Left forelimb (tissue), 1 donor: ENCODE measurements around the gene SLC17A2.

Experiments used
- DNase-seq: peaks from one replicate; pipeline ENCODE4 v3.0.0-alpha.2; 2018; ENCODE audit warnings: low spot score

Gene SLC17A2, protein sequence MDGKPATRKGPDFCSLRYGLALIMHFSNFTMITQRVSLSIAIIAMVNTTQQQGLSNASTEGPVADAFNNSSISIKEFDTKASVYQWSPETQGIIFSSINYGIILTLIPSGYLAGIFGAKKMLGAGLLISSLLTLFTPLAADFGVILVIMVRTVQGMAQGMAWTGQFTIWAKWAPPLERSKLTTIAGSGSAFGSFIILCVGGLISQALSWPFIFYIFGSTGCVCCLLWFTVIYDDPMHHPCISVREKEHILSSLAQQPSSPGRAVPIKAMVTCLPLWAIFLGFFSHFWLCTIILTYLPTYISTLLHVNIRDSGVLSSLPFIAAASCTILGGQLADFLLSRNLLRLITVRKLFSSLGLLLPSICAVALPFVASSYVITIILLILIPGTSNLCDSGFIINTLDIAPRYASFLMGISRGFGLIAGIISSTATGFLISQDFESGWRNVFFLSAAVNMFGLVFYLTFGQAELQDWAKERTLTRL

DNA sequence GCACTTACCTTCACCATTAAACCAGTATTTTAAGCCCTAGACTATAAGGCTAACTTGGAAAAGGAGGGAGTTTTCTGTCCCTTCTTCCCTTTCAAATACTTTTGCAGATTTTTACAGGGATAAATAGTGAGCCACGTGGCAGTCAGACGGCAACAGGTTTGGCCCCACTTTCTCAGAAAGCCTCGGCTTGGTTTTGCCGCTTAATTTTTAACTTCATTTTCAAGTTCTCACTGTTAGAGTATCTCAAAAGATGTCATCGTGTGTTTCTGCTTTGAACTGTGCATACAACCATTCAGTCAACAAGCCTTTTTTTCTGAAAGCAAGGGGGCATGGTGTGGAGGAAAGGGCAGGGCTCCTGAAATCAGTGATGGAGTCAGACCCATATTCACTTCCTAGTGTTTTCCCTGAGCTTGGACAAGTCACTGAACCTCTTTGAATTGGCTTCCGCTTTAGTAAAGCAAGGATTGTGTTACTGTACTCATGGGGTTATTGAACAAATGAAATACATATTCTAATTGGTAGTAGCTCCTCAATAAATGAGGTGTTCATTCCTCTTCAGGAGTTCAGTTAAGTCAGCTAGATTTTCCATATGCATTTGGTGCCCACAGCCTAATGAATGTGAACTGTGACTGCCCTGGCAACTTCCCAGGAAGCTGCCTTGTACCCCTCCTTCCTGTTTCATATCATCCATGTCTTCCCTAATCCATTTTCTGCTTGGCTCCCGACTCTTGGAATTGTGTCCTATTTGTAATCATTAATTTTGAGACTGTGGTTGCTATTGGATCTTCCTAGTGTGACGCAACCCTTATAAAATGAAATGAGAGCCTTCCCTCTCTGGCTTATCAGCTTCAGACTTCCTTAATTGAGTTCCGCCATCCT lies at the start of gene SLC17A2:
TSS of gene SLC17A2 (minus strand) at position 160 of the 879 bp plus-strand sequence. CDS start 4,895 bp downstream, outside the sequence.
- DNase-seq, result no peak

DNA sequence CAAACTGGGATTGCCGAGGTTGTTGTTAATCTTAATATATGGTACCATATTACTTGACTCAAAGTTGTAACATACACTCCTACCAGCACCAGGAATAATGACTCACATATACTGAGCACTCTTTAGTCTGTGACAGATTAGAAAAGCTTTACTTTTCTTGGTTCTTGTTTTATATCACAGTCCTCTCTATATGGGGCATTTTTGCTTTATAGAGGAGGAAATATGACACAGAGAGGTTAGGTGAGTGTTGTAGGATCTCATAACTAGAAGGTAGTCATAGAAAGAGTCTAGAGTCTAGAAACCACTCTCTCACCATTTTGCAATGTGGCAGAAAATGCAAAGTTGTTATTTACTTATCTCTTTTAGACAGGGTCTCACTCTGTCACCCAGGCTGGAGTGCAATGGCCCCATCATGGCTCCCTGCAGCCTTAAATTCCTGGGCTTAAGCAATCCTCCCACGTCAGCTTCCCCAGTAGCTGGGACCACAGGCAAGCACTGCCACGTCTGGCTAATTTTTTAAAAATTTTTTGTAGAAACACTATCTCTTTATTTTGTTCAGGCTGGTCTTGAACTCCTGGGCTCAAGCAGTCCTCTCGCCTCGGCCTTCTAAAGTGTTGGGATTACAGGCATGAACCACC lies 45.6 kb upstream of the SLC17A2 start:
- DNase-seq, result no peak

DNA sequence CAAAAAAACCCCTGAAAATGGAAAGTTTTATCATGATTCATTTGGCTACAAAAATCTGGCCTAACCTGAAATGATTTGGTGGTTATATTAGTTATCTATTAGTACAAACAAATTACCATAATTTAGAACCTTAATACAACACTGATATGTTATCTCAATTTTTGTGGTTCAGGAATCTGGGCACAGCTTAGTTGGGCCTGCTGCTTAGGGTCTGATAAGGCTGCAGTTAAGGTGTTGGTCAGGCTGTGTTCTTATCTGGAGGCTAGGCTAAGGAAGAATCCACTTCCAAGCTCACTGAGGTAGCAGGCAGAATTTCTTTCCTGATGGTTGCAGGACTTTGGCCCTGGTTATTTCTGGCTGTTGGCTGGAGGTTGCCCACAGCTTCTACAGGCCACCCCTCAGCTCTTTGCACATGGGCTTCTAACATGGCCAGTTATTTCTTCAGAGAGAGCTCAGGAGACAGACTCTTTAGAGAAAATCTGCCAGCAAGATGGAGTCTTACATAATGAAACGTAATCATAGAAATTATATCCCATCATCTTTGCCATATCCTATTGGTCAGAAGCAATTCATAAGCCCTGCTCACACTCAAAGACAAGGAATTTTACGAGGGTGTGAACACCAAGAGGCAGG lies 43.5 kb upstream of the SLC17A2 start:
- DNase-seq, result no peak

DNA sequence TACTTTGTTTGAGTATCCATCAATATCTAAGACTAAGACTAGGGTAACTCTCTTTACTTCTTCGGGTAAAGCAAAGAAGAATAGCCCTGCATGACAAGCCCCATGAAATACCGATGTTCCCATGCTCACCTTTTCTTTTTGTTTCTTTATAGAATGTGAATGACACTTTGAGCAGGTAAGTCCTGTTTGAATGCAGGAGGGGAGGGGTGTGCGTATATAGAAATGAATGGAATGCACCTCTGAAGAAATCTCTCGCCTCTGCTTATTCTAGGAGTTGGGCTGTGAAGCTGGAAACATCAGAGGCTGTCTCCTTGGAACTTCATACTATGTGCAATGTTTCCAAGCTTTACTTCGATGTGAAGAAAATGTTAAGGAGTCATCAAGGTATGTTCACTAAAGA lies 42.4 kb upstream of the SLC17A2 start:
- no peak for DNase-seq

DNA sequence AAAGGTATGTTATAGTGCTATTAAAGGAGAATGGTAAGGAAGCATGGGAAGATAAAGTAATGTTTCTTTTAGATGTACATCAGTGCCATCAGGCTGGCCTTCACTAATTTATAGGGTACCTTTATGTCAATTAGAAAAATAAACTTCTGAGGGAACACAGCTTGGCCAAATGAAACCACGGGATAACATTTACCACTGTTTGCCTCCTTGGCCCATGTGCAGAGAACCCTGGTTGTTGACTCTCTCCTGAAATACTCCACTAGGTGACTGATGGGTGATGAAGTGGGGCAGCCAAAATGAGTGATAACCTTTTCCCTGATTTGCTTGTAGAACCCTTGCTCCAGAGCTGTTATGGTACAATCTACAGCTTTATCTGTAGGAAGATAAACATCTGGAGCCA lies 41.6 kb upstream of the SLC17A2 start:
- DNase-seq, result no peak

DNA sequence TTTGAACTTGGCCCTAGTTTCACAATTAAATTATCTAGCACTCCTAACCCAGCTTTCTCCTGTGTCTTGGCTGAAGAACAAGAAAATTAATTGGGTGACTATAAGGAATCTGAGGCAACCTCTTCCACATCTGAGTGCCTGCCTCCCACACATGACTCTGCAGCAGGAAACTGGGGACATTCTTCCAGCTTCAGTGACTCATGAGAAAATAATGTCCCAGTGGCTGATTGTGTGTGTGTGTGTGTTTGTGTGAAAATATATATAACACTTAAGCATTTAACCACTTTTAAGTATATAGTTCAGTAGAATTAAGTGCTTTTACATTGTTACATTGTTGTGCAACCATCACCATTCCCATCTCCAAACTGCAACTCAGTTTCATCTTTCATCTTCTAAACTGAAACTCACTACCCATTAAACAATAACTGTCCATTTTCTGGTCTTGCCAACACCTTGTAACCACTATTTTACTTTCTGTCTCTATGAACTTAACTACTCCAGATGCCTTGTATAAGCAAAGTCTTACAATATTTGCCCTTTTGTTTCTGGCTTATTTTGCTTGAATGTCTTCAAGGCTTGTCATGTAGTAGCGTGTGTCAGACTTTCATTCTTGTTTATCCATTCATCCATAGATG lies 40.8 kb upstream of the SLC17A2 start:
- DNase-seq, result no peak

DNA sequence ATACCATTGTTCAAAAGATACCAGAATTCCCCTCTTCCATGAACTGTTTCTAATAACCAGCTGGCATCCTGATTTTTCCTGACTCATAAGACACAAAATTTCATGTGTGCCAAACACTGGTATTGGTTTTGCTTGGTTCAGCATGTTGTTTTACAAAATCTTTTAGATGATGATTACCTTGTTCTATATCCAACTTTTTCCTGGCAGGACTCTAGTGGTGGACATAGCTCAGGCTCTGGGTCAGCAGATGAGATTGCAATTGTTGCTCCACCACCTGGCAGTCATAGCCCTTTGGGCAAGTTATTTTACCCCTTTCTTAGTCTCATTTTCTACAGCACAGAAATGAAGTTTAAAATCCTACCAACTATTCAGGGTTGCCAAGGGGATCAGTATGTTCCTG lies 38.3 kb upstream of the SLC17A2 start:
- no peak for DNase-seq

DNA sequence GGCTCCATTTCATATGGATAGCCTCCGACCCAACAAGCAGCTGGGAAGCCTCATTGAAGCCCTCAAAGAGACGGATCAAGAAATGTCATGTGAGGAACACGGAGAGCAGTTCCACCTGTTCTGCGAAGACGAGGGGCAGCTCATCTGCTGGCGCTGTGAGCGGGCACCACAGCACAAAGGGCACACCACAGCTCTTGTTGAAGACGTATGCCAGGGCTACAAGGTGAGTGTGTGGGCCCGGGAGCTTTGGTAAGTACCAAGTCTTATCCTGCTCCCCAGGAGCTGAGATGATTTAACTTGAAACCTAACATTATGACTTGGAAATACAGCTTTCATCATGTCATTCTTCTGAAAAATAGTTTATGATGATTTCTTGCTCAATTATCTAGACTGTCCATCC lies 36.2 kb upstream of the SLC17A2 start:
- DNase-seq, result no peak

DNA sequence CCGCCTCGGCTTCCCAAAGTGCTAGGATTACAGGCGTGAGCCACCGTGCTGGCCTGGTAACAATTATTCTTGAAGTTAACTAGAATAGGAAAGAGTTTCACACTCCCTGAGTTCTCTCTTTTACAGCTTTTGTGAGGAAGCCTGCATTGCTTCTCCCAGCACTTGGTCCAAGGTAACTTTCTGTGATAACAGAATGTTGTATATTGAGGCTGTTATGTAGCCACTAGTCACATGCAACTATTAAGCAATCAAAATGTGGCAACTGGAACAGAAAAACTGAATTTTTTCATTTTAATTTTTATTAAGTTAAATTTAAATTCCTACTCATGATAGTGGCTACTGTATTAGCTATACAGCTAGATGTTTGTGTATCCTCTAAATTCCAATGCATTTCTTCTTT lies 34.6 kb upstream of the SLC17A2 start:
- DNase-seq, result no peak

DNA sequence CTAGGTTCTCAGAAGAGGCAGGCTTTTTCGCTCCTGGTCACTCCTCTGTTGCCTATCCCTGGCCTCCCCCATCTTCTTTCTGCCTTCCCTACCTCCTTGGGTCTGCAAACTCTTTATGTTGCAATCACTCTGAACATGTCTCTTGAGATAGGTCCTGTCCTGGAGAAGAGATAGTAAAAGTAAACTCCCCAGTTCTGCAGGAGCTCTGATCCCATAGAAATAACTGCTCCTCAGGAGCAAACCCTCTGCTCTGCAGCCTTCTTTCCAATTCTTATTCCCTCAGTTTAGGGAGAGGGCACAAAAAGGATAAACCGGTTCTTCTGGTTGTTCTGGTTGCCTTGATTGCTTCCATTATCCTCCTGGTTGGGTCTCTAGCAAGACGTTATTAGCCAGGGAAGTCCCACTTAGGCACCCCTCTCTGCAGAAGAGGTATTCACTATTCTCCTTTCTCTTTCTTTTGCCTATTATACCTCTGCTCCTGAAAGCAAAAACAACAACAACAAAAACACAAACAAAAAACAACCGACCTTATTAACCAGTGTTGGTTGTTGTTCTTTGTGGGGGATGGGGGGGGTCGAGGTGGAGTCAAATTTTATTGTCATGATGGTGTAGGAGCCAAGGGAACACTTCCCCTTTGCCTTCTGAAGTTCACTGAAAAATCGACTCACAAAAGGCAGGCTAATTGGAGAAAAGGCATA lies 33.1 kb upstream of the SLC17A2 start:
- no peak for DNase-seq

DNA sequence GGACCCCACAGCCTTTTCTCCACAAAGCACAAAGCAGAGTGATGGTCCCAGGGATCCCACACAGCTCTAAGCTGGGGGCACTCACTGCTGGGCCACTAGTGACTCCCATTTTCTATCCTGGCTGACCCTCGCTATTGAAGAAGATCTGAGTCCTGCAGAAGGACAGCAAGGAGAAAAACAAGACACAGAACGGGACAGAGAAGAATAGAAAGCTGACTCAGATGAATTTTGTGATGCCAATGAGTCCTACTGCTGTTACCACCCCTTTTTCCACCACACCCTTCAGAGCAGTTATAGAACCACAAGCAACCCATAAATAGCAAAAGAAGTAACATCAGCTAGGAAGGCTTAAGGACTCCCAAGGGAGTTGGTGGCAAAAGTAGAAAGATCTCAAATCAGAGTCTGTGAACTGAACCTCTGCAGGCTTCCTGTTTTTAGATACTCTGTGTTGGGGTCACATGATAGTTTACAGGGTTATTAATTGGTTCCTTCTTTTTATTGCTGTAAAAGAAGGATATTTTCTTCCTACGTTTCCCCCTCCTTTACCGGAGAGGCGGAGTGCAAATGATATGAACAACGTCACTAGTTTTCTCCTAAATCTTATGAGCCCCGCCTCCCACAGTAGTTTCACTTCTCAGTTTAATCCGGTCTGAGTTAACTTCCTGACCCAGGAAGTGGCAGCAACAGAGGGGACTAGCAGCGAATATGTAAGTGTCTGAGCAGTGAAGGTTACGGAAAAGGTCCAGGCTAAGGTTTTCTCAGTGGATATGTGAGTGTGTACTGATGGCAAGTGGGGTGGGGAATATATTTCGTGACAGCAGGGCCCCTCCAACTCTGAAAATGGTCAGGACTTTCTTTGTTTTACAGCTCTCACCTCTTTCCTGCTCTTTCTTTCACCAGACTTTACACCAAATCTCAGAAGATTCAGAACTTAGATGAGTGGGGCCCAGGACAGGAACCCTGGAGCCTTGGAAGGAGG lies 31.9 kb upstream of the SLC17A2 start, which contains the start of gene TRIM38:
TSS of gene TRIM38 (plus strand) at position 654 of the 979 bp plus-strand sequence. CDS start 3,721 bp downstream, outside the sequence.
- DNase-seq, result peak; percentile 76

DNA sequence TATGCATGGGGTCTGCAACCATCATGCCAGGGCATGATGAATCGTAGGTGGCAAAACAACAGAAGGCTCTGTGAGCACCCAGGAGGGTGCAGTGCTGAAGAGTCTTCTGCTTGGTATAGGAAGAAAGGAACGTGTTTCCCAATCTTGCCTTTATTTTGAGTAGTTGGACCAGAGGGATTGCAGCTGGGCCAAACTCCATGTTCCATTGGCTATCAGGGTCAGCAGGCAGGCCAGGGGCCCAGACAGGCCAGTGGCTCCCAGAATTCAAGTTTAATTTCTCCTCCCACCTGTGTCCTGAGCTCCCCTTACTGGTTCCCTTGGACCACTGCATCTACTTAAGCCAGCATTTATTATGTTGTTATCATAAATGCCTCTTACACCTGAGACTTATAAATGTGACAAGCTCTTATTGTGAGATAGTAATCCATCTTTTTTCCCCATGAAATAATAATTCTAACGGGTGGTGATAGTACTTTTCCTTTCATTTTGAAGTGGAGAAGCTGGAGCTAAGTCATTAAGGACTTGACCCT lies 31.2 kb upstream of the SLC17A2 start:
- DNase-seq, result no peak

DNA sequence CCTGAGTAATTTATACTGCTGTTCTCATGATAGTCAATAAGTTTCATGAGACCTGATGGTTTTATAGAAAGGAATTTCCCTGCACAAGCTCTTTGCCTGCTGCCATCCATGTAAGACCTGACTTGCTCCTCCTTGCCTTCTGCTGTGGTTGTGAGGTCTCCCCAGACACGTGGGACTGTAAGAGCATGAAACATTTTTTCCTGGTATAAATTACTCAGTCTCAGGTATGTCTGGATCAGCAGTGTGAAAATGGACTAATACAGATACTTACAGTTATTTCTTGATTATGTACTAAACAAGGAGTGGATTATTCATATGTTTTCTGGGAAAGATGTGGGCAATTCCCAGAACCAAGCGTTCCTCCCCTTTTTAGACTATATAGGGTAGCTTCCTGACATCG lies 30.2 kb upstream of the SLC17A2 start:
- DNase-seq, result no peak

DNA sequence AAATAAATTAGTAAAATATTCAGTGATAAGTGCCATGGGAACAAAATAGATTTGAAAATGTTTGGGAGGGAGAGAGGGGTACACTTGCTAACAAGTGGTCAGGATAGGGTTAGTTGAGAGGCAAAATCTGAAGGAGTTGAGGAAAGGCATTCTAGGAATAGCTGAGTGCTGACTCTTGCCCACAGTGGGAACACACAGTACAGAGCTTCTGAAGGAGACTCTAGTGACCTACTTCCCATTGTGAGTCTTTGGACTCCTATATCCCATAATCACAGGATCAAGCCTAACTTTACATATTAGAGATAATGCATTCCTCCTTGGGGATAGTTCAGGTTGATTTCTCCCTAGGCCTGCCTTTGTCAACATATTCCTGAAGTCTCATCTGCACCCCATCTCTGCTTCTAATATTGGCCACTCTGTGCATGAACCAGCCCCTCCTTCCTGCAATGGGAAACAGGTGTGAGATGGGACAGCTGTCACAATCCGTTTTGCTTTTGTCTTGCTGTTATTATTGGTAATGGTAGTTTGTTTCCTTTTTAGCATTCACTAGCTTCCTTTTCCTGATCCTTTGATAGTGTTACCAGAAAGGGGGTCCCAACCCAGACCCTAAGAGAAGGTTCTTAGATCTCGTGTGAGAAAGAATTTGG lies 29.5 kb upstream of the SLC17A2 start:
- DNase-seq, result no peak

DNA sequence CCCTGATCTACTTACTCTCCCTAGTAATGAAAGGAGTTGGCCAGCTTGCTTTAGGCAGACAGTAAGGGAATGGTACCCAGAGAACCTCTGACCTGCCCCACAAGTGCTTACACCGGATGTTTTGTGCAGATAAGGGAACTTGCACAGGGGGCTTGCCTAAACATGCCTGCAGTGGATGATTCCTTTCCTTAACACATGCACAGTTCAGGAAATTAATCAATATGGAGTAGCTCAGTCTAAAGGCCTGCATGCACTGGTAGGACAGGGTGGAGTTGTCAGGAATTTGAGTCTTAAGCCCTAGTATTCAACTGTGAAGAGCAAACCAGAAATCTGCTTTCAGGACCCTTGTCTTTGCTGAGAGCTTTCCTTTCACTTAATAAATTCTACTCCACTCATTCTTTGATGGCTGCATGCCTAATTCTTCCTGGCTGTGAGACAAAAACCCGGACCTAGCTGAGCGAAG lies 28.2 kb upstream of the SLC17A2 start:
- DNase-seq, result no peak

DNA sequence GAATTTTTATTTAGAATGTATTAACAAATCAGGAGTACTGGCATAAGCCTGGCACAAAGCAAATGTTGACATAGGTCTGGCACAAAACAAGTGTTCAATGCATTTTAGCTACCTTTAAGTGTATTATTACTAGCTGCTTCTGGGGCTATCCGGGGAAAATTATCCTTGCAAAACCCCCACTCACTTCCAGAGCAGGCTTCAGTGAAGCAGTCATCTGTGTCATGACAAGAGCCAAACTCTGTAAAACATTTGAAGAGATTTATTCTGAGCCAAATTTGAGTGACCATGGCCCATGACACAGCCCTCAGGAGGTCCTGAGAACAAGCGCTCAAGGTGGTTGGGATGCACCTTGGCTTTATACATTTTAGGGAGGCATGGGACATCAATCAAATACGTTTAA lies 25.7 kb upstream of the SLC17A2 start:
- no peak for DNase-seq

DNA sequence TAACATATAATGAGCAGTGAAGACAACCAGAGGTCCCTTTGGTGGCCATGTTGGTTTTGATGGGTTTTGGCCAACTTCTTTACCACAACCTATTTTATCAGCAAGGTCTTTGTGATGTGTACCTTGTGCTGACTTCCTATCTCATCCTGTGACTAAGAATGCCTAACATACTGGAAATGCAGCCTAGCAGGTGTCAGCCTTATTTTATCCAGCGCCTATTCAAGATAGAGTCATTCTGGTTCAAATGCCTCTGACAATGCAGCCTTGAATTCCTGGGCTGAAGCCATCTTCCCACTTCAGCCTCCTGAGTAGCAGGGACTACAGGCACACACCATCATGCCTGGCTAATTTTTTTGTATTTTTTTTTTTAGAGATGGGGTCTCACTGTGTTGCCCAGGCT lies 24.3 kb upstream of the SLC17A2 start:
- DNase-seq, result no peak

DNA sequence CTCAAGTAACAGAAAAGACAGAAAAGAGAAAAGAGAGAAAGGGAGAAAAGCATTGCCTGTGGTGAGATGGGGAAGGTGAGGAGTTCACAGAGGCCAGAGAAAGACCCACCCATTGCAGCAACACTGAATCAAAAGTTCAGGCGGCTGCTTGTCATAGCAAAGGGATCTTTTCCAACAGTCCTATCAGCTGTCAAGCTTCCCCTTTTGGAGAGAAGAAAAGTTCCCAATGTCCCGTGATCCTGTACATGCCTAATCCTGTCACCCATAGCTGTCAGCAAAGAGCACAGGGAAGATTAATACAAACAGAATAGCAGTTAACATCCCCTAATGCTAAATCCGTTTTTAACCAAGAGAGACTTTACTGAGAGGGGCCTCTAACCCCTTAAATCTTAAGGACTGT lies 23.2 kb upstream of the SLC17A2 start:
- DNase-seq, result no peak

DNA sequence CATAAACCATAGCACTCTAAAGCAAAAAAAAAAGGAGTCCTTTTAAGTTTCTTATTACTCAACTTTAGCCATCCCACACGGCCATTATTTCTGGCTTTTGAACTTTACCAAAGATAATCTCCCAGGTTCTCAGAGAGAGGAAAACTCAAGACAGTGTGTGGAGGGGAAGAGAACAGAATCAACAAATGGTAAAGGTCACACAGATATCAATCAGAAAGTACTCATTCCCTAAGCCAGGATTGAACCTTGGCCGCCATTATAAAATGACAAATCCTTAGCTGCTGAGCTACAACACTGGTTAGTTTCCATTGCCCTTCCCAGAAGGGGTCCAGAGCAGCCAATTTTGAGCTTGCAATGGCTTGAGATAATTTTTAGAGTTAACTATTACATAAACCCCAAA lies 22.0 kb upstream of the SLC17A2 start:
- no peak for DNase-seq
